Measurements from ENCODE around the gene ACADS.
A peak's percentile ranks its signal among the peaks of the same experiment; 100 is the strongest.

Gene ACADS

DNA sequence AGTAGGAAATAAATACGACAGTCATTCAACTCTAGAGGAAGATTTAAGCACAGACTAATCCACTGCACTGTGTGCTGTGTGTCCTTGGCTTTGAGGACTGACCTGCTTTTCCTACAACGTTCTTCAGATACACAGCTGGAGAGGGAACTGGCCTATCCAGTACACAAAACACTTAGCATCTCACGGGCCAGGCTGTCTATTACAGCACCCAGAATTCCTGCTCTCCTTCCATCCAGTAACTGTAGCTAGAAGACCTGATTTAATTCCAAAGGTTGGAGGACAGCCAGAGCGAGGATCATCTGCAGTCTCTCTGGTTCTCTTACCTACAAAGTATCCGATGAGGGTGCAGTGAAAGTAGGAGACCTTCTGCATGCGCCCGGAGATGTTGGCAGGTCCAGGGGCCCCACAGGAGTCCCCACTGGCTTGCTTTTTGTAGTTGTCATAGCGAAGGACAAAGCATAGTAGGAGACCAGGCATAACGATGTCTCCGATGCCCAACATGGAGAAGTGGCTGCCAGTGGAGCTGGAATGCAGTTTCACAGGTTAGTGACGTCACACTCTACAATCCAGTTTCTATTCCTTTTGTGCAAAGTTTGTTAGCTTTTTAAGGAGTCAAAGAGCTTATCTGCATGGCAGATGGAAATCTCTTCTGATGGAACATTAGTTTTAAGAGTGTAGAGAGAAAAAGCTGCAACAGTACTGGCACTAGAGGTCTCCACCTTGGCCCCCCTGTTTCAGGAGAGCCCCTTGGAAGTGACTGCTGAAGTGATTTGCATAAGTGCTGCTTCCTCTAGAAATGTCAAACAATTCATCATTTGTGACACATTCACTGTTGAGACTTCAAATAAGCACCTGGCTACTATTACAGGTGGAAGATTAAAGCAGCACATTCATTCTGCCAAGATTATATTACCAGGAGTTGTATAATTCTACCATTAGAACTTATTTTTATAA is 41.7 kb downstream of the ACADS start:
- no peak overlapping the region for H3K4me3 Mint-ChIP-seq
- peaks cover 29% of the 10 kb centered on the region for H3K4me1 Mint-ChIP-seq

DNA sequence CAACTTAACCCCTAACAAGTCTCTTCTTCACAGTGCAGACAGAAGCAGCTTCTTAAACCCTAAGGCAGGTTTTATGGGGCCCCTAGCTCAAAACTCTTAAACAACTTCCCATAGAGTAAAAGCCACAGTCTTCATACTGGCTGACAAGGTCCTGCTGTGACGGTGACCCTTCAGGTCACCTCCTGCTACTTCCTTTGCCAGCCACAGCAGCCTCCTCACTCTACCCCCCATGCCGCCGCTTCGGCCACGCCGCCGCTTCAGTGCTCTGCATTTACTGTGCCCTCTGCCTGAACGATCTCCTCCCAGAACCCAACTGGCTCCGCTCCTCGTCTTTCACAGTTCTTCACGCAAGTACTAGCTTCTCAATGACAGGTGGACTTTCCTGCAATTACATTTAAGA is 45.5 kb downstream of the ACADS start:
- no peaks in the 10 kb centered on the region for H3K27me3 Mint-ChIP-seq (ENCODE audit: low read depth, poor library complexity)
- H3K4me1 Mint-ChIP-seq = peaks cover 21% of the 10 kb centered on the region
- DNase-seq = peak; percentile 28
- peaks cover 70% of the 10 kb centered on the region for H3K36me3 Mint-ChIP-seq (ENCODE audit: low read depth)
- peak overlapping the region; percentile 50 for H3K27ac Mint-ChIP-seq
- H3K4me3 Mint-ChIP-seq = peak overlapping the region; percentile 9
- TF ChIP-seq, protein P1, sequence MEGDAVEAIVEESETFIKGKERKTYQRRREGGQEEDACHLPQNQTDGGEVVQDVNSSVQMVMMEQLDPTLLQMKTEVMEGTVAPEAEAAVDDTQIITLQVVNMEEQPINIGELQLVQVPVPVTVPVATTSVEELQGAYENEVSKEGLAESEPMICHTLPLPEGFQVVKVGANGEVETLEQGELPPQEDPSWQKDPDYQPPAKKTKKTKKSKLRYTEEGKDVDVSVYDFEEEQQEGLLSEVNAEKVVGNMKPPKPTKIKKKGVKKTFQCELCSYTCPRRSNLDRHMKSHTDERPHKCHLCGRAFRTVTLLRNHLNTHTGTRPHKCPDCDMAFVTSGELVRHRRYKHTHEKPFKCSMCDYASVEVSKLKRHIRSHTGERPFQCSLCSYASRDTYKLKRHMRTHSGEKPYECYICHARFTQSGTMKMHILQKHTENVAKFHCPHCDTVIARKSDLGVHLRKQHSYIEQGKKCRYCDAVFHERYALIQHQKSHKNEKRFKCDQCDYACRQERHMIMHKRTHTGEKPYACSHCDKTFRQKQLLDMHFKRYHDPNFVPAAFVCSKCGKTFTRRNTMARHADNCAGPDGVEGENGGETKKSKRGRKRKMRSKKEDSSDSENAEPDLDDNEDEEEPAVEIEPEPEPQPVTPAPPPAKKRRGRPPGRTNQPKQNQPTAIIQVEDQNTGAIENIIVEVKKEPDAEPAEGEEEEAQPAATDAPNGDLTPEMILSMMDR (IDR thresholded peaks at IDR 0.05) = no peak
- no peaks in the 10 kb centered on the region for H3K9me3 Mint-ChIP-seq

More for the DNA sequence above, 41.7 kb downstream of the ACADS start:
- no peaks in the 10 kb centered on the region for H3K9me3 Mint-ChIP-seq
- TF ChIP-seq, protein P1 (IDR thresholded peaks at IDR 0.05) = no peak
- no peaks in the 10 kb centered on the region for H3K27me3 Mint-ChIP-seq (ENCODE audit: low read depth, poor library complexity)
- H3K27ac Mint-ChIP-seq = no peak overlapping the region
- no peak for DNase-seq
- peaks cover 83% of the 10 kb centered on the region for H3K36me3 Mint-ChIP-seq (ENCODE audit: low read depth)

DNA sequence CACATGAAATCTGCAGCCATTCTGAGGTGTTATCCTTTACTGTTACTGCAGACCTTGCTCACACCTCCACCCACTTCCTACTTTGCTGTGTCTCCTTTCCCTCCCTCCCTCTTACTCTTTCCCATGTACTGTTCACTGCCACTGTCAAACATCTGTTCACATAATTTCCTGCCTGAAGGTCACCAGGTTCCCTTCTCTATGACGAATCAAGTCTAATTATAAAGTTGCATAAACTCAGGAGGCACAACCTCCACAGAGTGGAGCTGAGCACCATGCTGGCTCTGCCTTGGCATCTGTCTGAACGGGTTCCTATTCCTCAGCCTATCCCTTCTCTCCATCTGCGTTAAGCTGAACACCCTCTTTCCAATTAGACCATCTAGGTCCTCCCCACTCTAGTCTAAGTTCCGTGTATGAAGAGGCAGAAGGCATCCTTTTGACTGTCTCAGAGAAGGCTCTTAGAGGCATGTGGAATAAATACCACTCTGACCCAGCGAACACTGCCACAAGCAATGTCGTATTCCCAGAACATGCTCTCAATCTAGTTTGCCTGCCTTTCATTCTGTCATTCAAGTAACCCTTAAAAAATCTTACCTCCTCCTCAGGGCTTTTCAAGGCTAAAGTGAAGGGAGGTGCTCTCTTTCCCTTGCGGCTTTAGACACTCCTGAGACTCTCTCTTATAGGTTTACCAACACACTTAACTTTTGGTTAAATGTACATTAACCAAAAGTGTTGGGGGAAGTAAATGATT is 48.7 kb downstream of the ACADS start:
- H3K9me3 Mint-ChIP-seq = no peaks in the 10 kb centered on the region
- peak overlapping the region; percentile 43 for H3K27ac Mint-ChIP-seq
- TF ChIP-seq, protein P1 (IDR thresholded peaks at IDR 0.05) = no peak
- H3K36me3 Mint-ChIP-seq (ENCODE audit: low read depth) = peaks cover 44% of the 10 kb centered on the region
- DNase-seq = no peak
- H3K27me3 Mint-ChIP-seq (ENCODE audit: low read depth, poor library complexity) = no peaks in the 10 kb centered on the region
- H3K4me3 Mint-ChIP-seq = no peak overlapping the region
- H3K4me1 Mint-ChIP-seq = peaks cover 21% of the 10 kb centered on the region

DNA sequence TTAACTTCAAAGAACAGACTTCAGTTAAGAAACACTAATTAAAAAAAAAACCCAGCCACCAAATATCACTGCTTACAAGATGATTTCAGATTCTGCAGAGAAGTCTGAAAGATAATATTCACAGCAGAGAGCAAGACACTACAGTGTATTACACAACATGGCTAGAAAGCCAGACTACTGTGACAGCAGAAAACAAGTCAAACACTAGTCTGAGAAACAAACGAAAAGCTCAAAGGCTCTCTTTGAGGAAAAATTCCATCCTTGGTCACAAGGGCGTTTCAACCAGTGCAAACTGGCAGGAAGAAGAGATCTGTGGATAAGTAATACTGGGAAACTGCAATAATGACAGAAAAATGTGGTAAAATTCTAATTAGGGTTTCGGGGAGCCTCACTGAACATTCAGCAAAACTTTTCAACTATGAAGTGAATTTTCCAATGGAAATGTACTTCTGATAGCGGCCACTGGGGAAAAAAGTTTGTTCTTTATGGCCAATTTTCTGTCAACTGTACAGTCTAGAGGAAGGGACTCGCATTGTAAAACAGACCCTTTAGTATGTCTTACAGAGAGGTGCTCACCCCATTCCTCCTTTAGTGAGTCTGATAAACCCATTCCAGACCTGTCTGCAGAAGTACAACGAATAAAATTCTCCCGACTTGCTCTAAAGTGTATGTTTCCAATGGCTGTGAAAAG is 50.4 kb downstream of the ACADS start:
- Mint-ChIP-seq H3K27ac (no peak overlapping the region), H3K27me3 (ENCODE audit: low read depth, poor library complexity) (no peaks in the 10 kb centered on the region), H3K9me3 (no peaks in the 10 kb centered on the region), H3K4me1 (peaks cover 11% of the 10 kb centered on the region), H3K36me3 (ENCODE audit: low read depth) (peaks cover 28% of the 10 kb centered on the region), H3K4me3 (no peak overlapping the region)
- no peak for DNase-seq
- TF ChIP-seq, protein P1 (IDR thresholded peaks at IDR 0.05) = peak; percentile 28

DNA sequence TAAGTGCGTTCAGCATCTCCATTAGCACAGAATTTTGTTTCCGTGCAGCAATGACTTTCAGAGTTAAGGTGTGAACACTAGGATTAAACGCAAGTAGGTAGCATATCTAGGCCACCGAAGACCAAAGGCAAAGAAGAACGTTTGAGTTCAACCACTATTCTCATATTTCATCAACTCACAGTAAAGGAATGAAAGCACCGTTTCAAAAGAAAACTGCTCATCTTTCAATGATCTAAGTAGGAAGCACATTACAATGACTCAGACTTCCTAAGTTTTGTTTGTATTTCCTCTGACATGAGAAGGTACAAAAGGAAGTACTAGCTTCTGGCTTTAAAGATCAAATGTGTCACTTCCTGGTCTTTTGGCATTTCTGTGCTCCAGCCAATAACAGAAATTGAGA is 57.6 kb downstream of the ACADS start:
- no peaks in the 10 kb centered on the region for H3K9me3 Mint-ChIP-seq
- H3K4me1 Mint-ChIP-seq = no peaks in the 10 kb centered on the region
- DNase-seq = no peak
- no peak overlapping the region for H3K4me3 Mint-ChIP-seq
- TF ChIP-seq, protein P1 (IDR thresholded peaks at IDR 0.05) = no peak
- peaks cover 41% of the 10 kb centered on the region for H3K36me3 Mint-ChIP-seq (ENCODE audit: low read depth)
- no peaks in the 10 kb centered on the region for H3K27me3 Mint-ChIP-seq (ENCODE audit: low read depth, poor library complexity)
- H3K27ac Mint-ChIP-seq = no peak overlapping the region
